HG03108 (cell line): ENCODE data around the gene MYH11.
"Not testable (repeated sequence)": the region's sequence is repeated elsewhere in the genome, so short reads cannot be mapped to it uniquely, and the experiment has no call there.

ENCODE experiments used
- ATAC-seq: cut with Tn5 transposase; IDR thresholded peaks from one replicate; pipeline ENCODE4 v1.9.1; 2021; ENCODE audit warnings: moderate library complexity; ENCODE audit not compliant: unreplicated experiment

MYH11 gene

DNA sequence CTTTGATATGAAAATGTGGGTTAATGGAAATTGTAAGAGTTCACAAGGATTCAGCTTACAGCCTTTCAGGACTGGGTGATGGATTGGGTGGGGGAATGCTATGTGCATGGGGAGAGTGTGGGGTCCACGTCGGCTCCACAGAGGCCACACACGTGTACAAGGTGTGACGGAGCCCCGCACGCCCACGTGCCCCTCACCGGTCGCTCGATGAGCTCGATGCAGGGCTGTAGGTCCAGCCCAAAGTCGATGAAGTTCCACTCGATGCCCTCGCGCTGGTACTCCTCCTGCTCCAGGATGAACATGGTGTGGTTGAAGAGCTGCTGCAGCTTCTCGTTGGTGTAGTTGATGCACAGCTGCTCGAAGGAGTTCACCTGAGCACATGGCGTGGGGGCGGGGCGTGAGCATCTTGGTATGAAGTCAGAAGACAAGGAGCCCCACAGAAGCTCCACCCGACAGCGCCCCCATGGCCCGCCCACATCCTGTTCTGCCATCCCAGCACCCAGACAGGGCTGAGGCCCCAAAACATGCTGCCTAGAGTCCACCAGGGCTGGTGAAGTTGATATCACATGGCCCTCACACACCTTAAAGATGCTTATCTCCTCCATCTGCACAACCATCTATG is 99.1 kb downstream of the MYH11 start:
- no peak for ATAC-seq

- ATAC-seq: no peak
These were observed 99.8 kb downstream of the MYH11 start for GRCh38 chr16:15757077-15757386.

DNA sequence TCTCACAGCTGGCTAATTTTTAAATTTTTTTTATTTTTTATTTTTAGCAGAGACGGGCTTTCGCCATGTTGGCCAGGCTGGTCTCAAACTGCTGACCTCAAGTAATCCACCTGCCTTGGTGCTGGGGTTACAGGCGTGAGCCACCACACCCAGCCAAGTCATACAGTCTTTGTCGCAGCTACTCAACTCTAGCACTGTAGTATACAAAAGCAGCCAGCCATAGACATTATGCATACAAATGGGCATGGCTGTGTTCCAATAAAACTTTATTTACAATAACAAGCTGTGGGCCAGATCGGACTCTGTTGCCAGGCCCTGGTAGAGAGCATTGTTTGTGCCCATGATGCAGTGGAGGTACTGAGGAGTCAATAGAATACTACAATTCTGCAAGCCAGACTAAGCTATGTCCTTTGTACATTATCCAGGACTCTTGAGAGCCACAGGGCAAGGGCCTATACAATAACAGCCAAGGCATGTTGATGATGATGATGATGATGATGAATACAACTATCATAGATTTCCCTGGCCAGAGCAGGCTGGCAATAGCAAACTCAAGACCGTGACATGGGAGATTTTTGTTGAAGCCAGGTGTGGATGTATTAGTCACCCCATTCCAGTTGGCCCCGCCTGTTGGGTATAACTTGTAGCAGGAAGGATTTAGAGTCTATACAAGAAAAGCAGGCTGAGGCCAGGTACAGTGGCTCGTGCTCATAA is 101.8 kb downstream of the MYH11 start:
- no peak for ATAC-seq

DNA sequence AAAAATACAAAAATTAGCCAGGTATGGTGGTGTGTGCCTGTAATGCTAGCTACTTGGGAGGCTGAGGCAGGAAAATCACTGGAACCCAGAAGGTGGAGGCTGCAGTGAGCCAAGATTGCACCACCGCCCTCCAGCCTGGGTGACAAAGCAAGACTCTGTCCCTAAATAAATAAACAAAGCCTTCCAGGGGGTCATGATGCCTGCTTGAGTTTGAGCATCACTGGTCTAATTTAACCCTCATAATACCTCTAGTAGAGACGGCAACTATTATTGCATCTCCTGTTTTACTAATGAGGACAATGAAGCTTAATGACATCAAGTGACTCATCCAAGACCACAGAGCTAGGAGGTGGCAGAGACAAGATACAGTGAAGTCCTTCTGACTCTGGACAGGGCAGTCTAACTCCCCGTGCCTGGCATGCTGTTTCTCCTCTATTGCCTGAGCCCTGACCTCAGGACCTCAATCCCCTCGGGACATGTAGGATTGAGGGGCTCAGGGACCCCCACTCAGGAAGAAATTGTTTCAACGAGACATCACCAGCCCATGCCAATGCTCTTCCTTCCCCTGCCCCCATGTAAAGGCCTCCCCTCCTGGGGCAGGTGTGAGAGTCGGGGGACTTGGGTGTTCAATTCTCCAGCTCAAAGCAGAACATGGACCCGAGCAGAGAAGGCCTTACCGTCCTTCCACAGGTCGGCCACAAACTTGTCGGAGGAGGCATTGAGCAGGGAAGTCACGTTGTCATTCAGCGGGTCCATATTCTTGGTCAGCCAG is 103.9 kb downstream of the MYH11 start:
- ATAC-seq: no peak

GRCh38 chr16:15751940-15752339 is 104.9 kb downstream of the MYH11 start:
- no peak for ATAC-seq

- no peak for ATAC-seq
These were observed 106.8 kb downstream of the MYH11 start for GRCh38 chr16:15749985-15750384.

DNA sequence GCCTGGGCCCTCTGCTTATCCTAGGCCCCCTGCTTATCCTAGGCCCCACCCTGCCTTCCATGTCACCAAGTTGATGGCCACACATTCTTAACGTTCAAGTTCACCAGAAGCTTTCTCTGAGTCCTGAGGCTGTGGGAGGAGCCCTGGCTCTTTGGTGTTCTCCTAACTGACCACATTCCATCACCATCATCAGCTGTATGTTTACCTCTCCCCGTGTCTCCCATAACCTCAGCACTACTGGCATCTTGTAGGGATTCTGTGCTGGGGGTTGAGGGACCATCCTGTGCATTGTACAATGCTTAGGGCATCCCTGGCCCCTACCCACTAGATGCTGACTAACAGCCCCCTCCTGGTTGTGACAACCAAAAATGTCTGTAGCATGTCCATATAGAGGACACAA is 107.5 kb downstream of the MYH11 start:
- ATAC-seq: no peak

DNA sequence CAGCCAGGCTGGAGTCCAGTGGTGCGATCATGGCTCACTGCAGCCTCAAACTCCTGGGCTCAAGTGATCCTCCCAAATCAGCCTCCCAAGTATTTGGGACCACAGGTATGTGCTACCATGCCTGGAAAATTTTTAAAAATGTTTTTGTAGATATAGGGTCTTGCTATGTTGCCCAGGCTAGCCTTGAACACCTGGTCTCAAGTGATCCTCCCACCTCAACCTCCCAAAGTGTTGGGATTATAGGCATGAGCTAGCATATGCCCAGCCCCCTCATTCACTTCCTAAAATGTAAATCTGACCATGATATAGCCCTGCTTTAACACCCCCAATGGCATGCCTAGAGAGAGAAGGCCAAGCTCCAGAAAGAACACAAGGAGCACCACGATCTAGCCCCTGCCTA is 108.2 kb downstream of the MYH11 start:
- no peak for ATAC-seq

GRCh38 chr16:15747937-15748336 is 108.9 kb downstream of the MYH11 start:
- no peak for ATAC-seq

GRCh38 chr16:15746332-15746731 is 110.5 kb downstream of the MYH11 start:
- no peak for ATAC-seq

DNA sequence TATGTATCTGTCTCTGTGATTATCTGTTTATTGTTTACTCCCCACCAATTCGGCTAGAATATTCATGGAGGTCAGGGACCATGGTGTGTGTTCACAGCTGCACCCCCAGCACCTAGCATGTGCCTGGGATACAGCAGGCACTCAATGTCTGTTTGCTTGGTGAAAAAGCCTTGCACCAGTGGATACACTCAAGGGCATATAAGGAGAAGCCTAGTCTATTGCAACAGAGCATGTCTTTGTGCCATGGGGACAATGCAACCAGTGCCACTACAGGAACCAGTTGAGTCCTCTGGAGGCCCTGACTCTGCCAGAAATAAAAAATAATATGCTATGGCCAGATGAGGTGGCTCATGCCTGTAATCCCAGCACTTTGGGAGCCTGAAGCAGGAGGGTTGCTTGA is 113.2 kb downstream of the MYH11 start:
- ATAC-seq: no peak

GRCh38 chr16:15742716-15743115 is 114.1 kb downstream of the MYH11 start:
- no peak for ATAC-seq

DNA sequence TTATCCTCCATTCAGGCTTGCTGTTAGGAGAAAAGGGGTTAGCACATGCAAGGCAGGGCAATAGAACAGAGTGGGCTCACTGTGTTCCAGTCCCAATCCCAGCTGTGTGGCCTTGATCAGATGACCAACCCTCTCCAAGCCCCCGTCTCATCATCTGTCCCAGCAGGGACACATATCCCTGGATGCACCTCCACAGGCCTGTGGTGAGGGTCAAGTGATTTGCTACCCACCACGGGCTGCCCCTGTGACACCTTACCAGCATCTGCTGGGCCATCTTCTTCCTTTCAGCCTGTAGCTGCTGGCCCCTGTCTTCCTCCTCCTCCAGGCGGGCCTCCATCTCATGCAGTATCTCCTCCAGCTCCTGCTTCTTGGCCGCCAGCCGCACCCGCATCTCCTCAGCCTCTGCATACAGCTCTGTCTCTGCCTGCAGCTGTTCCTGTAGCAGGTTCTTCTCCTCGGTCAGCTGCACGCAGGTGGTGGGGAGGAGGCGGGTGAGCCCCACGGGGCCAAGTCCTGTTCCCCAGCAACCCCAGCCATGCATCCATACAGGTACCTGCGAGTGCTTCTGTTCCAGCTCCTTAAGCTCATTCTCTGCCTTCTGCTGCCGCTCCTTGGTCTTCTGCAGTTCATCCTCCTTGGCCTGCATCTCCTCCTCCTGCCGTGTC is 115.5 kb downstream of the MYH11 start:
- no peak for ATAC-seq

DNA sequence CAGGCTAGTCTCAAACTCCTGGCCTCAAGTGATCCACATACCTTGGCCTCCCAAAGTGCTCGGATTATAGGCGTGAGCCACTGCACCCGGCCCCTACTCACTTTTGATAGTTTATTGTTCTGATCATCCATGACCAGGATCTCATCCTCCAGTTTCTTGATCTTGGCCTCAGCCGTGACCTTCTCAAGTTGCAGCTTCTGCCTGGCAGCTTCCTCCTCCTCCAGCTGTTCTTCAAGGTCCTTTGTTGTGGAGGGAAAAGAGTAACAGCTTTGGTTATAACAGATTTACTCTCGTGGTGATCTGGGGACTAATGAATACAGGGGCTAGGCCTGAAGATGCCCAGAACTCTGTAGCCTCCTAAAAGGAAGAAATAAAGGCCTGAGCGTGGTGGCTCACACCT is 116.9 kb downstream of the MYH11 start:
- ATAC-seq: no peak

GRCh38 chr16:15739464-15739863 is 117.4 kb downstream of the MYH11 start:
- no peak for ATAC-seq

- no peak for ATAC-seq
These were observed 119.6 kb downstream of the MYH11 start for GRCh38 chr16:15737140-15737644.

DNA sequence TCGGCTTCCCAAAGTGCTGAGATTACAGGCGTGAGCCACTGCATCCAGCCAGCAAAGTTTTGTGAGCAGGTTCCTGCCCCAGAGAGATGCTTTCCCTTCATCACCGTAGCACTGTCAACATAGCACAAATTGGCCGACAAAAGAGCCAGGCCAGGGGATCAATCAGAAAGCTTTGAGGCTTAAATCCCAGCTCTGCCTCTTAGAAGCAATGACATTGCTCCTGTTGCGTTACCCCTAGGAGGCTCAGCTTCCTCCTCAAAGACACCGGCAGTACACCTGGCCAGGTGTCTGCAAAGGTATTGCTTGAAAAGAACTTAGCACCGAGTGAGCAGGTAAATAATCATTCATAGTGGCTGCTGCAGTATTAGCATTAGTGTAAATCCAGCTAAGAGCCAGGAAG is 120.3 kb downstream of the MYH11 start:
- no peak for ATAC-seq

- ATAC-seq: no peak
These were observed 121.2 kb downstream of the MYH11 start for GRCh38 chr16:15735610-15736009.

- ATAC-seq: no peak
These were observed 124.4 kb downstream of the MYH11 start for GRCh38 chr16:15732416-15732815.

GRCh38 chr16:15729152-15729551 is 127.7 kb downstream of the MYH11 start:
- ATAC-seq: no peak

DNA sequence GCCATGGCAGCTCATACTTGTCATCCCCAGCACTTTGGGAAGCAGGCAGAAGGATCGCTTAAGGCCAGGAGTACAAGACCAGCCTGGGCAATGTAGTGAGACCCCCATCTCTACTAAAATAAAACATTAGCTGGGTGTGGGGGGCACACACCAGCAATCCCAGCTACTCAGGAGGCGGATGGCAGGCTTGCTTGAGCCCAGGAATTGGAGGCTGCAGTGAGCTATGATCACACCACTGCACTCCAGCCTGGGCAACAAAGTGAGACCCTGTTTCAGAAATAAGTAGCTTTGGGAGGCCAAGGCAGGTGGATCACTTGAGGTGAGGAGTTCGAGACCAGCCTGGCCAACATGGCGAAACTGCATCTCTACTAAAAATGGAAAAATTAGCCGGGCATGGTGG is 129.1 kb downstream of the MYH11 start:
- not testable (repeated sequence) for ATAC-seq

DNA sequence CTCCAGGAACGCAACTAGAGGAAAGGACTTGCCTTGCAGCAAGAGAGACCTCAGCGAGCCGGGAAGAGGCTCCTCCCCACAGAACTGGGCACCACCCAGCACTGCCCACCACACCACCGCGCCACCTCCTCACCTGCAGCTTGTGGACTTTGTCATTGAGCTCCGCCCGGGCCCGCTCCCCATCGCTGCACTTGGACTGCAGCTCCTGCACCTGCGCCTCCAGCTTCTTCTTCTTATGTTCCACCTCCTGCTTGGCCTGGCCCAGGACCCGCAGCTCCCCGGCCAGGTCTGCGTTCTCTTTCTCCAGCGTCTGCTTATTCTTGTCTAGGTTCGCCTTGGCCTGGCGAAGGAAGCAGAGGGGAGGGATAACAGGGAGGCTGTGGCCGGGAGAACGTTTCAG is 130.1 kb downstream of the MYH11 start:
- no peak for ATAC-seq
